HG03442 (cell line): ENCODE measurements around the gene CRAT.

Experiments
- ATAC-seq: cut with Tn5 transposase; IDR thresholded peaks from one replicate; pipeline ENCODE4 v1.9.1; 2021; ENCODE audit warnings: mild to moderate bottlenecking, moderate library complexity; ENCODE audit not compliant: unreplicated experiment

CRAT gene

GRCh38 chr9:129110740-129111527 is at the start of gene CRAT, which contains the start of gene PTPA:
Gene CRAT, minus strand, starts transcription at chr9:129110793. Its CDS starts 284 bp downstream, at chr9:129110509.
Gene PTPA, plus strand, starts transcription at chr9:129111415. Its CDS starts 186 bp downstream, at chr9:129111601.
- peak; percentile 80 for ATAC-seq

GRCh38 chr9:129156163-129156562 is 45.6 kb upstream of the CRAT start:
- no peak for ATAC-seq

DNA sequence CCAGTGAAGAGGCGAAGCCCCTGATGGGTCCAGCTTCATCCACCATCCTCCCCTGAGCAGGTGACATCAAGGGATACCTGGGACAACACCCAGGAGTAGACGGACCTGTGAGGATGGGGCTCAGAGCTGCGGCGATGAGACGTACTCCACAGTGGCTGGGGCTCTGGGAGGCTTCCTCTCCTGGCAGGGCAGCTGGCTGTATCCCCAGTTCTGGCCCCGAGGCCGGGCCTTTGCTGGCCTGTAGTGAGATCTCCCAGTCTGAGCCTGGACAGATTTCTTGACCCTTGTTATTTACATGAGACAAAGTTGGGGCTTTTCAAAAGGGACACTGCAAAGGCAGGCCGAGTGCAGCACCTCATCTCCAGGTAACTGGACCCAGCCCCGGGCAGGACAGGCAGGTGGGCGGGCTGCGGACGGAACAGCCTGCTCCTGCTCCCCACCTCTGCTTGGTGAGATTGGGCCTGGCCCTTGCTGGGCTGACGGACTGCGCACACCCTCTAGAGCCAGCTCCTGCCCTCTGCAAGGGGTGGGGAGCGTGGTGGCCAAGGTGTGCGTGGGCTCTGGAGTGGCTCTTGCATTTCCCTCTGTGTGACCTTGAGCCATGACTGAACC is 44.4 kb upstream of the CRAT start:
- no peak for ATAC-seq

DNA sequence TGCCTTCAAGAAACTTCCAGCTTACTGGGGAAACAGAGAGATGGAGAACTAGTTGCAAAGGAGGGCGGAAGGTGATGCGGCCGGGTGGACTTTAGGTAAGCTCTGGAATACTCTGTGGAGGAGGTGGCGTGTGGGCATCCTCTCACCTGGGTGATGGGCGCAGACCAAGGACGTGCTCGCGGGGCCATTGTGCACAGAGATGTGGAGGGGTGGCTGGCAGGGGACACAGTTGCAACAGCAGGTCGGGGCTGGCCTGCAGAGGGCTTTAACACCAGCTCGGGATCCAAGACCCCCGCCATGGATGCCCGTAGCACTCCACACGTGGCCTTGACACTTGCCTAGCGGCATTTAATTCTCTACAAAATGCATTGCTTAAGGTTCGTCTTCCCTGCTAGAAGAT is 40.9 kb upstream of the CRAT start:
- ATAC-seq: no peak

DNA sequence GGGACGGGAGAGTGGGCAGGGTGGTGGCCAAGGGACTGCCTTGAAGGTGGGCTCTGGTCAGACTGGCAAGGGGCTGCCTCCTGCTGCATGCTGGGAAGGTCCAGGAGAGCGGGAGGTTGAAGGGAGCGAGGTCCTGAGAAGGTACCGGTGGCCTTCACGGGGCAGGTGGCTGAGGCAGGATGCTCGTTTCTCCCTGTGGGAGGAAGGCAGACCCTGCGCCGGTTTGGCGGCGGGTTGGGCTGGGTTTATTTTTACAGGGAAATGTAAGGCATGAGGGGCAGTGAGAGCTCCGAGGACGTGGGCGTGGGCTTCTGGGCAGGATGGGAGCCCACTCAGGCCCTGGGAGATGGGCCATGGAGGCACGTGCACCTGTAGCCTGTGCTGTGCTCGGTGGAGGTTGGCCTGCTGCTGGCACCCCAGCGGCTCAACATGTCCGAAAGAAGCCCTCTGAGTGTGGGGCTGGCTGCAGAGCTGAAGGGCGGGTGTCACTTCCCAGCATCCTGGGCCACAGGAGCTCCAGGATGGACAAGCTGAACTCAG is 40.1 kb upstream of the CRAT start:
- ATAC-seq: no peak

DNA sequence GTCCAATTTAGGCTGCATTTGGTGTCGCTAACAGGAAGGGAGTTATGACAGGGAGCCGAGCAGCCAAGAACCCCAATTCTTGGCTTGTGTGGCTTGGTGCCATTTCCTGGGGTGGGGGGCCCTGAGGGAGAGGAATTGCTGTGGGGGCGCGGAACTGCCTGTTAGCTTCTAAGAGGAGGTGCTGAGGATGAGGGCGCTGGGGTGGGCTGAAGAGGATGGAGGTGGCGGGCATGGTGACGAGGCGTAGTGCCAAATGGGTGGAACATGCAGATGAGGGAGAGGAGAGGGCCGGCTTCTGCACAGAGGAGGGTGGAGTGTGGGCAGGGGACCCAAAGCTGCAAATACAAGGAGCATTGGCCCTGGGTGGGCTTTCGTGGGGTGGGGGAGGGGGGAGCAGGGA is 39.5 kb upstream of the CRAT start:
- ATAC-seq: no peak

DNA sequence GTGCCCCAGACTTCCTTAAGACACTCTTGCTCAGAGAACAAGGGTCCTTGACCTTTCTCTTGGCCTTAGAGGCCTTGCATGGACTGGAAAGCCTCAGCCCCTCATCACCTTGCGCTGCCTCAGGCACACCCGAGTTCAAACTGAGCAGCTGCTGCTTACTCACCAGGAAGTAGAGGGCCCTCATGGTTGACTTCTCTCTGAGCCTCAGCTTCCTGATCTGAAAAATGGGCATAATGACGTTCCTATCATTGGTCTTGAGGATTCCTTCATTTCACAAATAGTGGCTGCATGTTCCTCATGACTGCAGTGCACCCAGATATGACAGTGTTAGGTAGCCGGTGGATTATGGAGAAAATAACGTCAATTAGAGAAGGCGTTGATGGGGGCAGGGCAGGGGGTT is 38.8 kb upstream of the CRAT start:
- no peak for ATAC-seq

GRCh38 chr9:129148463-129149204 is 38.0 kb upstream of the CRAT start:
- ATAC-seq: no peak

DNA sequence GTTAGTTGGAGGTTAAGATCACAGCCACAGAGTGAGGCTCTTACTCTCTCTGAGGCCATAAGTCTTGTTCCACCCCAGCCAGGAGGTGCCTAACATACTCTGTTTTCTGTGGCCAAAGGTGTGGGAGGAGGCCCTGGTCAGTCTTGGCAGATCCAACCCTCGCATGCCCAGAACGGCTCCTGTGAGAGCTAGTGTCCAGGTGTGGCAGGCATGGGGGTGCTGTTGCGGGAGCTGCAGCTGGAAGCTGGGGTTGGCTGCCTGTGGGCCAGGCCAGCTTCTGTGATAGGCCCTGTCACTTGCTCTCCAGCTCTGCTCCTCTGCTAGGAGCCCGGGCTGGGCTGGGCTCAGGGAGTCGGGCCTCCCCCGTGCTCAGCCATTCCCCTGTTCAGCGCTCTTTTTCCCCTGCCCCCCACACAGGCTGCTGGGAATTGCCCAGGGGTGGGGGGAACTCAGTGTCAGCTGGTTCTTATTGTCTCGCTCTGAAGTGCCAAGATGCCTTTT is 35.9 kb upstream of the CRAT start:
- no peak for ATAC-seq

GRCh38 chr9:129145841-129146292 is 35.3 kb upstream of the CRAT start:
- ATAC-seq: no peak

GRCh38 chr9:129145316-129145715 is 34.7 kb upstream of the CRAT start:
- no peak for ATAC-seq

DNA sequence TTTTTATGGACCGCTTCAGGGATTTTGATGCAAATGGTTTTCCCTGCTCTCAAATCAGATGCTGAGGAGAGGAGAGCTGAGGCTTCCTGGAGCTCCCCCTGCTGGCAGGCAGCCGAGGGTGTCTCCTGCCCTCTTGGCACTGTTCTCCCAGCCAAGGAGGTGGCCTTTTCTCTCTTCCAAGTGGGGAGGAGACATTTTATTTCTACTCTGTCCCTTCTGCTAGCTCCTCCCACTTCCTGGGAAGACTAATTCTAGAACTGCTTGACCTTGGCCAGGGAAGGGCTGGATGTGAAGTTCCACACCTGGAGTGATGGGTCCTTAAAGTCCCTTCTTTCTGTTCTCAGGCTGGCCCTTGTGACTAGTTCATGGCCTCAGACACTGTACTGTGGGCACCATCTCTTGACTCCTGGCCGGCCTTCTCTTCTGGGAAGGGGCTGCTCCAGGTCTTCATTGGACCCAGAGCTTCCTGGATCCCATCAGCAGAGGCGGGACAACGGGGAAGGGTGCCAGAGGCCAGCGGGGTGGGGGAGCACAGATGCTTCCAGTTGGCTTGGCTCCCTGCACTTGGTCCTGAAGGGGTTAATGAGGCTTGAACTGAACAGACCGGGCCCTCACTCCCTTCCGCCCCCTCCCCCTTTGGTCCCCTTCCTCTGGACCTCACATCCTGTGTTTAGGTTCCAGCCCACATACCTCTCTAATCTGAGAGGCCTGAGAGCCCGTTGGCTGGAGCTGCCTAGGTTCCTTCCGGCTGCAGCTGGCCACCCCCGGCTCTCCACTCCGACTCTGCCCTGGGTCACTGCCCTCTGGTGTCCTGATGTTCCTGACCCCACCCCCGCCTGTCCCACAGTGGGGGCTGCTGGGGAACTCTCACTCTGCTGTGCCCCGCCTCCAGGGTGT is 32.7 kb upstream of the CRAT start:
- ATAC-seq: no peak

GRCh38 chr9:129142138-129142935 is 31.7 kb upstream of the CRAT start:
- ATAC-seq: no peak

DNA sequence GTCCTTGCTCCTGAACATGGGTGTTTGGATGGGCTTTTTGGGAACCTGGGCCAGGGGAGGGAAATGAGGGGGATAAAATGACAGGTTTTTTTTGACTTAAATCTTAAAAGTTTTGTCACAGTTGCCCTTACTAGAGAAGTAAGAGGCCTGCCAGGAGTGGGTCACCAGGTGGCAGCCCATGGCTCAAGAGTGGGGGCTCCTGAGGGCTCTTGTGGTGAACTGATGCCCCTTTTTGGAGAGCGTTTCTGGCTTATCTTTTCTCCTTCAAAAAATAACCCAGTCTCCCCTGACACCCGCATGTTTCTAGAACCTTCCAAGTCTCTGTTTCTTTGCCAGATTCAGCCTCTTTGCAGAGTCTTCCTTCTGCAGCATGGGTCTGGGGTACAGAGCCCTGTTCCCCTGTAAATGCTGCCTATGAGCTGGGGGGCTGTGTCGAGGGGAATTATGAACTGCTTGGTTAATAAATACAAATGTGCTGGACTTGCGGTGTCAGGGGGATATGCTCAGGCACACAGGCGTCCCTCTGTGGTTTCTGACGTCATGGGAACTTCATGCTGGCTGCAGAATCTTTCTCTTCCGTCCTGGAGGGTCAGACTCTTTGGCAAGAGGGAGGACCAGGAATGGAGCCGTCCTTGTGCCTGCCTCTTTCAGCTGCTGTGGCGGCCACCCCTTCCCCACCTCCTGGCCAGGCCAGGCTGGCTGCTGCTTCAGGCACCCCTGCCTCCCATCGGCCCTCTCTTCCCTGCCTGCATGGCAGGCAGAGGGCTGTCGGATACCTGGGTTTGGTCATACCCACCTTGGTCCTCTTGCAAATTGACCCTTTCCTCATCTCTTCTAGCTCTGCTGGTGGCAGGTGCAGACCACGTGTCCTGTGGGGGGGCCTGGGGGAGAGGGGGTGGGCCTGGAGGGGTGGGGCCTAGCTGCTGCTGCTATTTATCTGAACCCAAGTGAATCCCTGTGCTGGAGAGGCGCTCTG is 30.8 kb upstream of the CRAT start:
- ATAC-seq: no peak

DNA sequence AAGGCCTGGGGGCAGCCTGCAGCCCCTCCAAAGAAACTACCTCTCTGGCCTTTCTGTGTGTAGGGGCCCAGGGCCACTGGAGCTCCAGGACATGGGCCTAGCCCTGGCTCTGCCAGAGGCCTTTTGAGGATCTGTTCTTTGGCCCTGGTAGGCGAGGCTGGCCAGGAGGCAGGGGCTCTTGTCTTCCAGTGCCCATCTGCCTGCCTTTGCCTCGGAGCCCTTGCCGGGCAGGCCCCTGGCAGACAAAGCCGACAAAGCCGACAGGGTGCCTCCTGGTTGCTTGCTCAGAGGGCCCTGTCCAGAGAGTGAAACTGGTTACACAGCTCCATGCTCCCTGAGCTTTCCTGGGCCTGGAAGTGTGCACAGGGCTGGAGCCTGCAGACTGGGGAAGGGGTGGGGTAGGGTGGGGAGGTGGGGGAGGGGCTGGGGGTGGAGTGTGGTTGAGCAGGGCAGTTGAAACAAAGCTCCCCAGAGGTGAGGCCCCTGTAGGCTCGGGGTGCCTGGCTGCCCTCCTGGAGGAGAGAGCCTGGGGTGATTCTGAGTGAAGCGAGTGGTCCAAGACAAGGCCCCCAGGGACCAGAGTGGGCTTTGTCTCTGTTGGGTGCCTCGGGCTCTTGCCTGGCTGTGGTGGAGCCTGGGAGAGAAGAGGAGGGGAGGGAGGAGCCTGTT is 29.9 kb upstream of the CRAT start:
- peak; percentile 23 for ATAC-seq

DNA sequence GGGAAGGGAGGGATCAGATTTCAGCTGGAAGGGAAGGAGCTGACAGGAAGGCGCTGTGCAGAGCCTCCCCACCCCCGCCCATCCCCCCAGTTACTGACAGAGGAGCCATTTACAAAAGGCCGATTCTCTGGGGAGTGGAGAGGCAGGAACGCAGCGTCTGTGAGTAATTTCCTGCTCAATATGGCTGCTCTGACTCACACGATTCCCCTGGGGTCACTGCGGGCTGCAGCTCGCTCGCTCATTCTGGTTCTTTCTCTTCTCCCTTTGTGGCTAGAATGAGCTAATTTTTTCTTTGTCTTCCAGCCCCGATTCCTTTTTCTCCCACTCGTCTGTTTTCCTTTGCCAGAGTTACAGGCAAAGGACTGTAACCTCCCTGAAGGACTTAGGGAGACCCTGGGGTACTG is 29.4 kb upstream of the CRAT start:
- peak; percentile 62 for ATAC-seq

DNA sequence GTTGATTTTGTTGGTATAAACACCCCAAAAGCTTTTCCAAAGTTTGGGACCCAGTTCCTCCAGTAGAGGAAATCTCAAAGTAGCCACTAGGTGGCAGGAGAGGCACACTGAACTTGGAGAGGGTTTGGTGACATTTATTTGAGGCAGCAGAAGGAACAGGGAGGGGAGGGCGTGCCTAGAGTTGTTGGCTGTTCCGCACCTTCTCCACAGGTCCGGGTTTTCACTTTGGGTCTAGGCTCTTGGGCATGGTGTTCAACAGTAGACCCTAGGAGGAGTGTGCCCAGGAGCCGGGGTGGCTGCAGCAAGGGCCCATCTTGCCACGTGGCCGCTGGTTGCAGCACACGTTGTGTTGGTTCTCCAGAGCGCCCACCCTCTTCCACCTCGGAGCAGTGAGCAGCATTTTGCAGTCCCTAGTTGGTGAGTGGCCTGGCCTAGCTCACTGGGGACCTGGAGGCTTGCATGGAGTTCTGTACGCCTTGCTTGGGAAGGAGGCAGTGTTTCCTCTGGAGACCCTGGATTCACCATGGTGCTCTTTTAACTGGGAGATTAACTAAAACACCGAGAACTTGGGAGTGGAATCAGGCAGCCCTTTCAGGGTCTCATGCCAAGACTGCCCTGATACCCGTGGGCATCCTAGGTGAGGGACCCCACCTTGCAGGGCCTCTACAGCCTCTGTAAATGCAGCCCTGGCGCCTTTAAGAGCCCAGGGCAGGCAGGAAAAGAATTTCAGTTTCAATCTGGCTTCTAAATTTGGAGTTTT is 28.8 kb upstream of the CRAT start:
- ATAC-seq: no peak
